Transverse colon (tissue), 4 donors: ENCODE results near the gene TRIM16.
"Not testable (repeated sequence)": the region's sequence is repeated elsewhere in the genome, so short reads cannot be mapped to it uniquely, and the experiment has no call there.

ENCODE experiments used
- EP300 ChIP-seq: sonication (generic); formaldehyde crosslinking; IDR thresholded peaks from one replicate; pipeline ENCODE4 v1.6.1; 2017; ENCODE audit warnings: antibody characterized with exemption, low read depth
- POLR2A ChIP-seq: fragments of 450-650 bp; IDR thresholded peaks from one replicate; pipeline ENCODE4 v1.6.1; 2016; ENCODE audit warnings: antibody characterized with exemption, mild to moderate bottlenecking, moderate library complexity
- POLR2AphosphoS5 ChIP-seq, 3 donors: sonication (generic); formaldehyde crosslinking; IDR thresholded peaks; one replicate each; pipeline ENCODE4 v1.6.1; 2016; ENCODE audit warnings: antibody characterized with exemption in 3 of 3
- TF ChIP-seq, protein P1 (sequence below), 5 experiments: fragments of 200-600 bp in 3 of 5; fragments of 450-650 bp in 2 of 5; sonication (generic) in 3 of 5; IDR thresholded peaks; 1 replicate in 2 of 5; 2 replicates in 3 of 5; pipeline ENCODE4 v1.5.1; 2016 to 2017; ENCODE audit warnings: antibody characterized with exemption in 5 of 5, inconsistent platforms in 3 of 5, mild to moderate bottlenecking in 2 of 5, moderate library complexity in 1 of 5

DNA sequence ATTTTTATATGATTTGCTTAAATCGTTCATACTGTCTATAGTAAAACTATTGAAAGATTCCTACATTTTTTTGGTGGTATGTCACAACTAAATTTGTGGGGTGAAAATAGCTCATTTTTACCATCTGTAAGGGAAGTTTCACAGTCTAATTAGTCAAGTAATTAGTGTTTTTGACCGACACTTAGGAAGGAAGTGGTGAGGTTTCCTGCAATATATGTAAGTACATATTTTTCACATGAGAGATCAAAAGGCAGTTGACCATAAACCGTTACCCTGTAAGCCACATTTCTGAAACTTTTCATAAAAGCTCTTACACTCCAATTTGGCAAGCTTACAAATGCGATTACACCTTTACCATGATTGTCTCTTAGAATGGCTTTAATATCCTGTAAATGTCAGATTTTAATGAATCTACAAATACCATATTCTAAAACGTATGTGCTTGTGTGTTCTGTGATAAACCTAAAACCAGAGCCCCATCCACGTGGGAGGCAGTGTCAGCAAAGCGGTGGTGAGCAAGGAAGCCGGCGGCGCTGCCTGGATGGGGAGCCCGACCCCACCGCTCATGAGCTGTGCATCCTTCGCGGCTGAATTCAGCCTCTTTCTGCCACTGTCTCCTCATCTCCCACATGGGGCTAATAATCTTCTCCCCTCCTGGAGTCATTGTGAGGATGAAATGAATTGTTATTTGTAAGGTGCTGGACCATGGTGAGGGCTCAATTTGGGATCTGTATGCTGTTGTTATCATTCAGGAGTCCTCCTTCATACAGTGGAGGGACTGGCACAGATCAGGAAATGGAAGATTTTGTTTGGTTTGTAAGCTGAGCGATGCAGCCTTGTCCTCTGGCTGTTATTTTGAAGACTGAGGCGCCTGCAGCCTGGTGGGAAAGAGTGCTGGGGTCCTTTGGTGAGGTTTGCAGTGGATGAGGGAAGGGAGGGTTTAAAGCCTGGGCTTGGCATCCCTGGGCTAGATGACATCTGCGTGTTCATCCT is 94.3 kb downstream of the TRIM16 start:
- TF ChIP-seq, protein P1, sequence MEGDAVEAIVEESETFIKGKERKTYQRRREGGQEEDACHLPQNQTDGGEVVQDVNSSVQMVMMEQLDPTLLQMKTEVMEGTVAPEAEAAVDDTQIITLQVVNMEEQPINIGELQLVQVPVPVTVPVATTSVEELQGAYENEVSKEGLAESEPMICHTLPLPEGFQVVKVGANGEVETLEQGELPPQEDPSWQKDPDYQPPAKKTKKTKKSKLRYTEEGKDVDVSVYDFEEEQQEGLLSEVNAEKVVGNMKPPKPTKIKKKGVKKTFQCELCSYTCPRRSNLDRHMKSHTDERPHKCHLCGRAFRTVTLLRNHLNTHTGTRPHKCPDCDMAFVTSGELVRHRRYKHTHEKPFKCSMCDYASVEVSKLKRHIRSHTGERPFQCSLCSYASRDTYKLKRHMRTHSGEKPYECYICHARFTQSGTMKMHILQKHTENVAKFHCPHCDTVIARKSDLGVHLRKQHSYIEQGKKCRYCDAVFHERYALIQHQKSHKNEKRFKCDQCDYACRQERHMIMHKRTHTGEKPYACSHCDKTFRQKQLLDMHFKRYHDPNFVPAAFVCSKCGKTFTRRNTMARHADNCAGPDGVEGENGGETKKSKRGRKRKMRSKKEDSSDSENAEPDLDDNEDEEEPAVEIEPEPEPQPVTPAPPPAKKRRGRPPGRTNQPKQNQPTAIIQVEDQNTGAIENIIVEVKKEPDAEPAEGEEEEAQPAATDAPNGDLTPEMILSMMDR (IDR thresholded peaks at IDR 0.05) = not testable (repeated sequence)
- not testable (repeated sequence) for TF ChIP-seq EP300; POLR2A; POLR2AphosphoS5 (IDR thresholded peaks at IDR 0.05)
